SH-SY5Y (cell line): ENCODE data around the gene LARP4.

Source experiments
- GATA2 ChIP-seq: IDR thresholded peaks from 2 replicates; pipeline ENCODE4 v1.6.1; 2011; ENCODE audit warnings: mild to moderate bottlenecking, low read depth, low read length
- GATA3 ChIP-seq: IDR thresholded peaks from 2 replicates; pipeline ENCODE4 v1.6.1; 2011; ENCODE audit warnings: low read depth, mild to moderate bottlenecking, low read length, moderate library complexity

DNA sequence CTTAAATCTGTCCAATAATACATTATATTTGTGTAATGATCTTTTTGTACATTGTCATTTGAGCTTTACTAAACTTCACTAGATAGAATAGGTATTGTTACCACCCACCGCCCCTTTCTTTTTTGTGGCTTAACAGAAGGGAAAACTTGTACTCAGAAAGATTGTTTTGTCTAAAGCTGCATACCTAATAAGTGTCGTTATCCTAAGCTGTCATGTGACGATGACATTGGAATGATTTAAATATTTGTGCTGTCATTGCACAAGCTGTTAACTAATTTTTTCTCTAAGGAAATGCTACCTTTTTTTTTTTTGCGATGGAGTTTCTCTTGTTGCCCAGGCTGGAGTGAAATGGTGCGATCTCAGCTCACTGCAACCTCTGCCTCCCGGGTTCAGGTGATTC, 107.7 kb downstream of the LARP4 start:
- TF ChIP-seq GATA3: no peak
- TF ChIP-seq GATA2: no peak
